Endothelial cell of umbilical vein (primary cell): ENCODE data around the gene SRRM2. TPM values are rescaled to one million over a fixed set of nuclear protein-coding genes. Genes with fewer than 3 reads are reported as not detected.

Experiments
- BruUV-seq: library from RNA; stranded (reverse); fragments of 400-500 nt; replicated peaks from 2 replicates; lab custom pipeline; 2021; lab: Mats Ljungman, UMichigan
- CTCF ChIA-PET: fragments of 300-600, 350-600 bp; sonication (Branson Sonifier 250); formaldehyde crosslinking; loops from one replicate; lab custom pipeline; 2021; ENCODE audit warnings: antibody characterized with exemption, inconsistent platforms; lab: Charles Lee
- POLR2A ChIA-PET: fragments of 300-600, 350-600 bp; sonication (Branson Sonifier 250); formaldehyde crosslinking; loops from one replicate; lab custom pipeline; 2021; ENCODE audit warnings: antibody characterized with exemption, inconsistent platforms; lab: Charles Lee
- DNase-seq: peaks from one replicate; pipeline ENCODE4 v3.0.0-alpha.2; 2011; ENCODE audit warnings: low read depth, low spot score
- FAIRE-seq: peaks from 2 replicates; lab custom pipeline; 2011; peaks lifted over from hg19 to GRCh38; lab: Jason Lieb, UNC
- H2AFZ ChIP-seq: 2 replicates; pipeline ENCODE4 v1.6.0; 2012; ENCODE audit warnings: low read depth, low read length, control low read depth, inconsistent platforms
- H3K27ac ChIP-seq: 2 replicates; pipeline ENCODE4 v1.5.1; 2011; ENCODE audit warnings: low read depth, mild to moderate bottlenecking, control low read depth, low read length, moderate library complexity; ENCODE audit not compliant: insufficient read depth
- H3K27me3 ChIP-seq, 2 experiments: 2 replicates each; pipeline versions ENCODE4 v1.6.0 to v1.6.1; 2011; ENCODE audit warnings: low read length in 2 of 2, mixed read lengths in 1 of 2; ENCODE audit not compliant: control insufficient read depth in 2 of 2, insufficient read depth in 2 of 2
- H3K36me3 ChIP-seq, 2 experiments: 2 replicates in 1 of 2; 3 replicates in 1 of 2; pipeline ENCODE4 v1.5.1; 2011; ENCODE audit warnings: low read length in 2 of 2, mild to moderate bottlenecking in 1 of 2, moderate library complexity in 1 of 2; ENCODE audit not compliant: control insufficient read depth in 2 of 2, insufficient read depth in 2 of 2; ENCODE audit errors: extremely low read depth in 1 of 2
- H3K4me1 ChIP-seq: 3 replicates; pipeline ENCODE4 v1.5.1; 2011; ENCODE audit warnings: mild to moderate bottlenecking, low read length; ENCODE audit not compliant: control insufficient read depth, insufficient read depth; ENCODE audit errors: extremely low read depth
- H3K4me2 ChIP-seq: 2 replicates; pipeline ENCODE4 v1.6.1; 2011; ENCODE audit warnings: low read length, control low read depth, mixed read lengths; ENCODE audit not compliant: insufficient read depth
- H3K4me3 ChIP-seq, 3 experiments: fragments of 200-600 bp in 1 of 3; sonication (generic), shearing (Covaris generic) in 1 of 3; replicated peaks in 1 of 3; 2 replicates each; pipeline ENCODE4 v1.5.1; 2011 to 2016; ENCODE audit warnings: control low read depth in 3 of 3, low read length in 3 of 3, mild to moderate bottlenecking in 2 of 3, inconsistent platforms in 1 of 3, low read depth in 1 of 3, moderate library complexity in 1 of 3; ENCODE audit not compliant: insufficient read depth in 1 of 3
- H3K79me2 ChIP-seq: 2 replicates; pipeline ENCODE4 v1.6.0; 2012; ENCODE audit warnings: low read length, inconsistent platforms; ENCODE audit not compliant: control insufficient read depth, insufficient read depth
- H3K9ac ChIP-seq: replicated peaks from 2 replicates; pipeline ENCODE3; 2011; ENCODE audit warnings: low read length, control low read depth; ENCODE audit not compliant: insufficient read depth; ENCODE audit errors: extremely low read depth
- H3K9me1 ChIP-seq: replicated peaks from 3 replicates; pipeline ENCODE4 v1.6.0; 2011; ENCODE audit warnings: mild to moderate bottlenecking, low read length; ENCODE audit not compliant: control insufficient read depth, insufficient read depth; ENCODE audit errors: extremely low read depth
- H3K9me3 ChIP-seq: replicated peaks from 2 replicates; pipeline ENCODE4 v1.5.1; 2012; ENCODE audit warnings: low read length, inconsistent platforms; ENCODE audit not compliant: control insufficient read depth, insufficient read depth
- H4K20me1 ChIP-seq: replicated peaks from 2 replicates; pipeline ENCODE3; 2011; ENCODE audit warnings: mild to moderate bottlenecking, low read length; ENCODE audit not compliant: control insufficient read depth, insufficient read depth; ENCODE audit errors: extremely low read depth
- EZH2 ChIP-seq: IDR thresholded peaks from 2 replicates; pipeline ENCODE4 v1.6.1; 2012; ENCODE audit warnings: borderline replicate concordance, low read depth, mild to moderate bottlenecking, moderate library complexity, low read length, inconsistent platforms; ENCODE audit not compliant: severe bottlenecking
- FOS ChIP-seq: IDR thresholded peaks from 2 replicates; pipeline ENCODE4 v1.6.1; 2011; ENCODE audit warnings: mild to moderate bottlenecking, low read length, moderate library complexity, borderline replicate concordance; ENCODE audit not compliant: insufficient read depth
- GATA2 ChIP-seq: IDR thresholded peaks from 2 replicates; pipeline ENCODE4 v1.7.0; 2011; ENCODE audit warnings: low read depth, mild to moderate bottlenecking, moderate library complexity, mixed read lengths, low read length; ENCODE audit not compliant: insufficient read length, insufficient read depth
- JUN ChIP-seq: IDR thresholded peaks from 2 replicates; pipeline ENCODE4 v1.6.1; 2011; ENCODE audit warnings: borderline replicate concordance, low read depth; ENCODE audit not compliant: insufficient read length, insufficient read depth
- MYC ChIP-seq: IDR thresholded peaks from one replicate; pipeline ENCODE4 v1.6.1; 2011; ENCODE audit warnings: mild to moderate bottlenecking, low read depth, low read length
- POLR2A ChIP-seq: IDR thresholded peaks from 2 replicates; pipeline ENCODE4 v1.6.1; 2012; ENCODE audit warnings: low read depth, mild to moderate bottlenecking, control low read depth, low read length
- POLR2AphosphoS5 ChIP-seq: IDR thresholded peaks from 2 replicates; pipeline ENCODE4 v1.6.1; 2012; ENCODE audit warnings: low read depth, mild to moderate bottlenecking, control low read depth, low read length, moderate library complexity; ENCODE audit not compliant: insufficient read depth
- dilution Hi-C: fragments of 300-500 bp; cut with MboI; formaldehyde crosslinking; loops from one replicate; pipeline ENCODE4 v1.15.0; 2019; ENCODE audit warnings: low sequenced_read_pairs; ENCODE audit not compliant: extremely low pct_ligation_motif_present
- intact Hi-C: fragments of 100-400 bp; cut with micrococcal nuclease; formaldehyde crosslinking; loops from one replicate; pipeline ENCODE4 v1.10.0; 2022
- polyA plus RNA-seq, 4 experiments: library from polyadenylated mRNA; depleted of rRNA in 3 of 4; stranded (reverse) in 3 of 4; unstranded in 1 of 4; fragments of >200 nt; gene quantifications; 2 replicates each; pipeline versions ENCODE4 v1.2.1 to v1.2.3, GENCODE V29; 2011 to 2012; ENCODE audit warnings: missing spikeins in 1 of 4
- total RNA-seq: library from RNA; stranded (reverse); gene quantifications from 2 replicates; pipeline ENCODE4 v1.2.3, GENCODE V29; 2021
- TF ChIP-seq, protein P1 (sequence below): IDR thresholded peaks from 2 replicates; pipeline ENCODE4 v1.6.1; 2011; ENCODE audit not compliant: insufficient read depth, insufficient read length
- TF ChIP-seq, protein P2 (sequence below), 2 donors: IDR thresholded peaks; 1 replicate in 1 of 2; 2 replicates in 1 of 2; pipeline ENCODE4 v1.5.1; 2011; ENCODE audit warnings: low read length in 2 of 2, mild to moderate bottlenecking in 2 of 2, moderate library complexity in 2 of 2, control low read depth in 1 of 2, inconsistent platforms in 1 of 2, low read depth in 1 of 2; ENCODE audit not compliant: insufficient read depth in 1 of 2; ENCODE audit errors: extremely low read depth in 1 of 2

SRRM2 gene
- total and polyA plus RNA-seq, 2 donors (not counting 3 experiments of a cell fraction or from before 2014, with no cell fraction given) = 270 to 483 TPM

DNA sequence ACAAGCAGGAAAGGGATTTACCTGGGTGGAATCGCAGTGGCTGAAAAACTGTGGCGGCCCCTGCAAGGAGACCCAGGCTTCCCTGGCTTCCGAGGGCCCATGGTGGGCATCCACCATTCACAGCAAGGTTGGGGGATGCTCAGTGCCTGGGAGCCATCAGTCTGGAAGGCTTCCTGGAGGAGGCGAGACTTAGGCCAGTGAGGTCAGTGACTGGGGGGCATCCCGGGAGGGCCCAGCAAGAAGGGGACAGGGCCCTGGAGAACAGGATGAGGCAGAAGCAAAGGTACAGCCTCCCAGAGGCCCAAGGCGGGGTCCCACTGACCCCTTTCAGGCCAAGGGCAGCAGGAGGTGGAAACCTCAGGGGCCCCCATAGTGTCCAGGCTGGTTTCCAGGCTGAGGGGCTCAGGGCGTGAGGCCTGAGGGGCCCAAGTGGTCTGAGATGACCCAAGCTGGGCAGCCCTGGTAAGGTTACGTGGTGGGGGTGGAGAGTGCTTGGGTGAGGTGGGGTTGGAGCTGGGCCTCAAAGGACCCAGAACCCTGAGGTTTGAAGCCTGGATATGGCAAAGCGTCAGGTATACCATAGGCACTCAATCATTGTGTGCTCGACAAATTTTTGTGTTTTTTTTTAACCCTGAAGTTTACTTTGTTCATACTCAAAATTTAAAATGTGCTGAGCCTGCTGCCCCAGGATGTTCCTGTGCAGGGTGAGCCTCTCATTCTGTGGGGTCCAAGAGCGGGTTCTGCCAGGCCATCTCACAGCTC, 15.8 kb upstream of the SRRM2 start:
- Histone ChIP-seq H2AFZ (no peak overlapping the region), H3K79me2 (no peaks in the 10 kb centered on the region), H3K4me2 (no peak overlapping the region), H3K9ac (no peak overlapping the region), H3K4me3 (no peak overlapping the region), H3K27ac (no peak overlapping the region), H3K4me1 (no peaks in the 10 kb centered on the region), H3K36me3 (no peaks in the 10 kb centered on the region), H3K27me3 (no peaks in the 10 kb centered on the region), H3K9me1 (no peaks in the 10 kb centered on the region), H4K20me1 (no peaks in the 10 kb centered on the region), H3K9me3 (no peaks in the 10 kb centered on the region)
- intact Hi-C loops (no loop called here), dilution Hi-C loops (no loop called here)
- DNase-seq (no peak), FAIRE-seq (no peak)
- BruUV-seq = no TSS peak
- POLR2A ChIA-PET = no interaction called here
- CTCF ChIA-PET = interaction anchor here (1.2 to 1.3 kb wide), 2 partner anchors 8 to 16 kb away, joined by 3 to 4 read pairs; partner anchors contain the start of gene PRSS27
- no peak for TF ChIP-seq MYC
- TF ChIP-seq, protein P1, sequence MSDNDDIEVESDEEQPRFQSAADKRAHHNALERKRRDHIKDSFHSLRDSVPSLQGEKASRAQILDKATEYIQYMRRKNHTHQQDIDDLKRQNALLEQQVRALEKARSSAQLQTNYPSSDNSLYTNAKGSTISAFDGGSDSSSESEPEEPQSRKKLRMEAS = no peak
- TF ChIP-seq POLR2A = no peak
- no peak for TF ChIP-seq JUN
- TF ChIP-seq EZH2 = no peak
- no peak for TF ChIP-seq GATA2
- TF ChIP-seq FOS = no peak
- TF ChIP-seq POLR2AphosphoS5 = no peak
- TF ChIP-seq, protein P2, sequence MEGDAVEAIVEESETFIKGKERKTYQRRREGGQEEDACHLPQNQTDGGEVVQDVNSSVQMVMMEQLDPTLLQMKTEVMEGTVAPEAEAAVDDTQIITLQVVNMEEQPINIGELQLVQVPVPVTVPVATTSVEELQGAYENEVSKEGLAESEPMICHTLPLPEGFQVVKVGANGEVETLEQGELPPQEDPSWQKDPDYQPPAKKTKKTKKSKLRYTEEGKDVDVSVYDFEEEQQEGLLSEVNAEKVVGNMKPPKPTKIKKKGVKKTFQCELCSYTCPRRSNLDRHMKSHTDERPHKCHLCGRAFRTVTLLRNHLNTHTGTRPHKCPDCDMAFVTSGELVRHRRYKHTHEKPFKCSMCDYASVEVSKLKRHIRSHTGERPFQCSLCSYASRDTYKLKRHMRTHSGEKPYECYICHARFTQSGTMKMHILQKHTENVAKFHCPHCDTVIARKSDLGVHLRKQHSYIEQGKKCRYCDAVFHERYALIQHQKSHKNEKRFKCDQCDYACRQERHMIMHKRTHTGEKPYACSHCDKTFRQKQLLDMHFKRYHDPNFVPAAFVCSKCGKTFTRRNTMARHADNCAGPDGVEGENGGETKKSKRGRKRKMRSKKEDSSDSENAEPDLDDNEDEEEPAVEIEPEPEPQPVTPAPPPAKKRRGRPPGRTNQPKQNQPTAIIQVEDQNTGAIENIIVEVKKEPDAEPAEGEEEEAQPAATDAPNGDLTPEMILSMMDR (IDR thresholded peaks at IDR 0.05; ENCODE audit: extremely low read depth in 1 of 2, insufficient read depth in 1 of 2, low read depth in 1 of 2, low read length in 2 of 2) = no peak
